IMR-90 (cell line): ENCODE results near the gene RAB42.
"Not testable (repeated sequence)": the region's sequence is repeated elsewhere in the genome, so short reads cannot be mapped to it uniquely, and the experiment has no call there.

ENCODE experiments used
- SMC3 ChIP-seq: fragments of 150-350 bp; IDR thresholded peaks from 2 replicates; pipeline ENCODE4 v1.6.1; 2016; ENCODE audit warnings: low read depth, mild to moderate bottlenecking, antibody characterized with exemption, low read length, moderate library complexity
- TF ChIP-seq, protein P1 (sequence below): conservative IDR thresholded peaks from 2 replicates; pipeline ENCODE4 v1.5.1; 2012; ENCODE audit warnings: mild to moderate bottlenecking, low read depth, low read length, improper control_type of control experiment

DNA sequence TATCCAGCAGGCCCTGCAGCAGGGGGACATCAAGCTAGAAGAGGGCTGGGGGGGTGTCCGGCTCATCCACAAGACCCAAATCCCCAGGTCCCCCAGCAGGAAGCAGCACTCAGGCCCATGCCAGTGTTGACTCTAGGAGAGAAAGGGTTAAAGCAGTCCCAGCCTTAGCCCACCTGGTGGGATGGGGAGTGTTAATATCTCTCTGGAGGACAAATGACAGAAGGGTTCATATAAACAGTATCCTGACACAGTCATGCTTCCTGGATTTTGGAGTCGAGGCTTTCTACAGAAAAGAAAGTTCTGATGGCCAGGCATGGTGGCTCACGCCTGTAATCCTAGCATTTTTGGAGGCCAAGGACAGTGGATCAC is 1.9 kb downstream of the RAB42 start:
- TF ChIP-seq, protein P1, sequence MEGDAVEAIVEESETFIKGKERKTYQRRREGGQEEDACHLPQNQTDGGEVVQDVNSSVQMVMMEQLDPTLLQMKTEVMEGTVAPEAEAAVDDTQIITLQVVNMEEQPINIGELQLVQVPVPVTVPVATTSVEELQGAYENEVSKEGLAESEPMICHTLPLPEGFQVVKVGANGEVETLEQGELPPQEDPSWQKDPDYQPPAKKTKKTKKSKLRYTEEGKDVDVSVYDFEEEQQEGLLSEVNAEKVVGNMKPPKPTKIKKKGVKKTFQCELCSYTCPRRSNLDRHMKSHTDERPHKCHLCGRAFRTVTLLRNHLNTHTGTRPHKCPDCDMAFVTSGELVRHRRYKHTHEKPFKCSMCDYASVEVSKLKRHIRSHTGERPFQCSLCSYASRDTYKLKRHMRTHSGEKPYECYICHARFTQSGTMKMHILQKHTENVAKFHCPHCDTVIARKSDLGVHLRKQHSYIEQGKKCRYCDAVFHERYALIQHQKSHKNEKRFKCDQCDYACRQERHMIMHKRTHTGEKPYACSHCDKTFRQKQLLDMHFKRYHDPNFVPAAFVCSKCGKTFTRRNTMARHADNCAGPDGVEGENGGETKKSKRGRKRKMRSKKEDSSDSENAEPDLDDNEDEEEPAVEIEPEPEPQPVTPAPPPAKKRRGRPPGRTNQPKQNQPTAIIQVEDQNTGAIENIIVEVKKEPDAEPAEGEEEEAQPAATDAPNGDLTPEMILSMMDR = not testable (repeated sequence)
- TF ChIP-seq SMC3 = not testable (repeated sequence)
